ENCODE measurements around the gene NDUFS2. TPM values are rescaled to one million over a fixed set of nuclear protein-coding genes. Genes with fewer than 3 reads are reported as not detected.
"Not testable (repeated sequence)": the region's sequence is repeated elsewhere in the genome, so short reads cannot be mapped to it uniquely, and the experiment has no call there.

The NDUFS2 gene
- total RNA-seq, 4 donors from 2014 or later: 88.7 to 127 (median 106) TPM

GRCh38 chr1:161241682-161242081 is 39.5 kb downstream of the NDUFS2 start:
- intact Hi-C loops (cut with DNase I; ENCODE audit: low total_unique reads): no loop called here
- TF ChIP-seq POLR2A (IDR thresholded peaks at IDR 0.05): no peak
- no peak for TF ChIP-seq CTCF (IDR thresholded peaks at IDR 0.05)
- 69 to 73% methylated on average over 3 of the region's 3 CpGs for WGBS, 2 donors
- DNase-seq (ENCODE audit: low spot score in 2 of 2): no peak
- H3K4me3 ChIP-seq (ENCODE audit: low read depth, poor library complexity, severe bottlenecking): no peak overlapping the region

- intact Hi-C loops (cut with DNase I; ENCODE audit: low total_unique reads): no loop called here
- DNase-seq (ENCODE audit: low spot score in 2 of 2): no peak
- no peak overlapping the region for H3K4me3 ChIP-seq (ENCODE audit: low read depth, poor library complexity, severe bottlenecking)
- TF ChIP-seq CTCF (IDR thresholded peaks at IDR 0.05) (no peak), POLR2A (IDR thresholded peaks at IDR 0.05) (no peak)
- WGBS, 2 donors: 76 to 79% methylated on average over 2 of the region's 2 CpGs
Observed at GRCh38 chr1:161242313-161242712, 40.1 kb downstream of the NDUFS2 start.

- peak in 1 of 2 donors; percentile 26 for DNase-seq (ENCODE audit: low spot score in 2 of 2)
- intact Hi-C loops (cut with DNase I; ENCODE audit: low total_unique reads): no loop called here
- 47 to 48% methylated on average over 4 of the region's 4 CpGs for WGBS, 2 donors
- no peak for TF ChIP-seq CTCF (IDR thresholded peaks at IDR 0.05)
- TF ChIP-seq POLR2A (IDR thresholded peaks at IDR 0.05): no peak
- no peak overlapping the region for H3K4me3 ChIP-seq (ENCODE audit: low read depth, poor library complexity, severe bottlenecking)
Observed at GRCh38 chr1:161244888-161245287, 42.7 kb downstream of the NDUFS2 start.

GRCh38 chr1:161250100-161250499 is 47.9 kb downstream of the NDUFS2 start:
- intact Hi-C loops (cut with DNase I; ENCODE audit: low total_unique reads); DNase-seq (ENCODE audit: low spot score in 2 of 2); H3K4me3 ChIP-seq (ENCODE audit: low read depth, poor library complexity, severe bottlenecking): not testable (repeated sequence)
- WGBS, 2 donors: 84 to 85% methylated on average over 5 of the region's 5 CpGs

- intact Hi-C loops (cut with DNase I; ENCODE audit: low total_unique reads): no loop called here
- H3K4me3 ChIP-seq (ENCODE audit: low read depth, poor library complexity, severe bottlenecking): no peak overlapping the region
- 75 to 79% methylated on average over 7 of the region's 7 CpGs for WGBS, 2 donors
- no peak for TF ChIP-seq CTCF (IDR thresholded peaks at IDR 0.05)
- no peak for TF ChIP-seq POLR2A (IDR thresholded peaks at IDR 0.05)
- no peak for DNase-seq (ENCODE audit: low spot score in 2 of 2)
Observed at GRCh38 chr1:161250829-161251228, 48.7 kb downstream of the NDUFS2 start.

- no peak for DNase-seq (ENCODE audit: low spot score in 2 of 2)
- intact Hi-C loops (cut with DNase I; ENCODE audit: low total_unique reads): no loop called here
- no peak overlapping the region for H3K4me3 ChIP-seq (ENCODE audit: low read depth, poor library complexity, severe bottlenecking)
- no peak for TF ChIP-seq POLR2A (IDR thresholded peaks at IDR 0.05)
- no peak for TF ChIP-seq CTCF (IDR thresholded peaks at IDR 0.05)
- WGBS, 2 donors: 89 to 90% methylated on average over 8 of the region's 8 CpGs
Observed at GRCh38 chr1:161251579-161251978, 49.4 kb downstream of the NDUFS2 start.

GRCh38 chr1:161255302-161255701 is 53.1 kb downstream of the NDUFS2 start:
- intact Hi-C loops (cut with DNase I; ENCODE audit: low total_unique reads); DNase-seq (ENCODE audit: low spot score in 2 of 2); H3K4me3 ChIP-seq (ENCODE audit: low read depth, poor library complexity, severe bottlenecking): not testable (repeated sequence)
- WGBS, 2 donors: 75 to 83% methylated on average over 5 of the region's 5 CpGs

GRCh38 chr1:161255955-161256520 is 53.9 kb downstream of the NDUFS2 start:
- H3K4me3 ChIP-seq (ENCODE audit: low read depth, poor library complexity, severe bottlenecking); DNase-seq (ENCODE audit: low spot score in 2 of 2); intact Hi-C loops (cut with DNase I; ENCODE audit: low total_unique reads): not testable (repeated sequence)
- WGBS, 2 donors: 68 to 78% methylated on average over 4 of the region's 4 CpGs

- intact Hi-C loops (cut with DNase I; ENCODE audit: low total_unique reads); H3K4me3 ChIP-seq (ENCODE audit: low read depth, poor library complexity, severe bottlenecking); DNase-seq (ENCODE audit: low spot score in 2 of 2): not testable (repeated sequence)
- WGBS, 2 donors: 93 to 99% methylated on average over 5 of the region's 5 CpGs
Observed at GRCh38 chr1:161257109-161257508, 54.9 kb downstream of the NDUFS2 start.

Measured in lower leg skin (tissue), 4 donors.